HL-60 (cell line): ENCODE data around the gene PTTG1IP.

Experiments used
- DNase-seq, 2 experiments: peaks; one replicate each; pipeline ENCODE4 v3.0.0-alpha.2; 2010 to 2020; ENCODE audit warnings: low read depth in 1 of 2, low spot score in 1 of 2
- H3K27ac ChIP-seq: fragments of 250-450 bp; sonication (Bioruptor Pico); replicated peaks from 2 replicates; pipeline ENCODE4 v1.5.1; 2020; ENCODE audit warnings: mild to moderate bottlenecking, moderate library complexity
- H3K27me3 ChIP-seq: fragments of 250-450 bp; sonication (Bioruptor Pico); 2 replicates; pipeline ENCODE4 v1.5.1; 2021; ENCODE audit warnings: mild to moderate bottlenecking, moderate library complexity; ENCODE audit not compliant: insufficient read depth, poor library complexity, severe bottlenecking
- H3K4me3 ChIP-seq: replicated peaks from 2 replicates; pipeline ENCODE4 v1.5.1; 2011; ENCODE audit warnings: mild to moderate bottlenecking, control low read depth, low read length; ENCODE audit not compliant: insufficient read depth
- GABPA ChIP-seq: IDR thresholded peaks from 2 replicates; pipeline ENCODE4 v1.6.1; 2012; ENCODE audit warnings: low read depth
- POLR2AphosphoS5 ChIP-seq: IDR thresholded peaks from 2 replicates; pipeline ENCODE4 v1.6.1; 2012; ENCODE audit warnings: low read depth
- SPI1 ChIP-seq: IDR thresholded peaks from 2 replicates; pipeline ENCODE4 v1.6.1; 2012; ENCODE audit warnings: low read depth, mild to moderate bottlenecking, borderline replicate concordance
- TF ChIP-seq, protein P1 (sequence below): IDR thresholded peaks from 2 replicates; pipeline ENCODE4 v1.6.1; 2012; ENCODE audit warnings: low read depth; ENCODE audit not compliant: insufficient replicate concordance
- TF ChIP-seq, protein P2 (sequence below): IDR thresholded peaks from one replicate; pipeline ENCODE4 v1.5.1; 2011; ENCODE audit warnings: low read length, control low read depth, inconsistent platforms; ENCODE audit not compliant: insufficient read depth

PTTG1IP gene

DNA sequence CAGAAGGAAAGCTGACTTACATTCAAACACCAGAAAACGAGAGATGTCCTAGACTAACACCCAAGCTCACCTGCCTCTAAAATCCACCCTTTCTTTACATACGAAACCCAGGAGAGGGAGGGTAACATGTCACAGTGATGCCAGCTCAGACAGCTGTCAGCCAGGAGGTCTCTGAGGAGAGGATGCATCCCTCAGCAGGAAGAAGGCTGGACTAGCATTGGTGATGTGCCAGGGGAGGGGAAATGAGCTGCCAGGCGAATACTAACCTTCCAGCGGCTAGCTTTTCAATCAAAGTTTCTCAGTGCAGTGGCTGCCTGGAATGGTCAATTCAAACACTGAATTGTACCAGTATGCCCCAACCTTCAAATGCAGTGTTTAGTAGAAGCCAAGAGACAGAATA lies 68.3 kb downstream of the PTTG1IP start:
- TF ChIP-seq SPI1 (no peak), POLR2AphosphoS5 (no peak), GABPA (no peak)
- TF ChIP-seq, protein P1, sequence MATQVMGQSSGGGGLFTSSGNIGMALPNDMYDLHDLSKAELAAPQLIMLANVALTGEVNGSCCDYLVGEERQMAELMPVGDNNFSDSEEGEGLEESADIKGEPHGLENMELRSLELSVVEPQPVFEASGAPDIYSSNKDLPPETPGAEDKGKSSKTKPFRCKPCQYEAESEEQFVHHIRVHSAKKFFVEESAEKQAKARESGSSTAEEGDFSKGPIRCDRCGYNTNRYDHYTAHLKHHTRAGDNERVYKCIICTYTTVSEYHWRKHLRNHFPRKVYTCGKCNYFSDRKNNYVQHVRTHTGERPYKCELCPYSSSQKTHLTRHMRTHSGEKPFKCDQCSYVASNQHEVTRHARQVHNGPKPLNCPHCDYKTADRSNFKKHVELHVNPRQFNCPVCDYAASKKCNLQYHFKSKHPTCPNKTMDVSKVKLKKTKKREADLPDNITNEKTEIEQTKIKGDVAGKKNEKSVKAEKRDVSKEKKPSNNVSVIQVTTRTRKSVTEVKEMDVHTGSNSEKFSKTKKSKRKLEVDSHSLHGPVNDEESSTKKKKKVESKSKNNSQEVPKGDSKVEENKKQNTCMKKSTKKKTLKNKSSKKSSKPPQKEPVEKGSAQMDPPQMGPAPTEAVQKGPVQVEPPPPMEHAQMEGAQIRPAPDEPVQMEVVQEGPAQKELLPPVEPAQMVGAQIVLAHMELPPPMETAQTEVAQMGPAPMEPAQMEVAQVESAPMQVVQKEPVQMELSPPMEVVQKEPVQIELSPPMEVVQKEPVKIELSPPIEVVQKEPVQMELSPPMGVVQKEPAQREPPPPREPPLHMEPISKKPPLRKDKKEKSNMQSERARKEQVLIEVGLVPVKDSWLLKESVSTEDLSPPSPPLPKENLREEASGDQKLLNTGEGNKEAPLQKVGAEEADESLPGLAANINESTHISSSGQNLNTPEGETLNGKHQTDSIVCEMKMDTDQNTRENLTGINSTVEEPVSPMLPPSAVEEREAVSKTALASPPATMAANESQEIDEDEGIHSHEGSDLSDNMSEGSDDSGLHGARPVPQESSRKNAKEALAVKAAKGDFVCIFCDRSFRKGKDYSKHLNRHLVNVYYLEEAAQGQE, result no peak
- TF ChIP-seq, protein P2, sequence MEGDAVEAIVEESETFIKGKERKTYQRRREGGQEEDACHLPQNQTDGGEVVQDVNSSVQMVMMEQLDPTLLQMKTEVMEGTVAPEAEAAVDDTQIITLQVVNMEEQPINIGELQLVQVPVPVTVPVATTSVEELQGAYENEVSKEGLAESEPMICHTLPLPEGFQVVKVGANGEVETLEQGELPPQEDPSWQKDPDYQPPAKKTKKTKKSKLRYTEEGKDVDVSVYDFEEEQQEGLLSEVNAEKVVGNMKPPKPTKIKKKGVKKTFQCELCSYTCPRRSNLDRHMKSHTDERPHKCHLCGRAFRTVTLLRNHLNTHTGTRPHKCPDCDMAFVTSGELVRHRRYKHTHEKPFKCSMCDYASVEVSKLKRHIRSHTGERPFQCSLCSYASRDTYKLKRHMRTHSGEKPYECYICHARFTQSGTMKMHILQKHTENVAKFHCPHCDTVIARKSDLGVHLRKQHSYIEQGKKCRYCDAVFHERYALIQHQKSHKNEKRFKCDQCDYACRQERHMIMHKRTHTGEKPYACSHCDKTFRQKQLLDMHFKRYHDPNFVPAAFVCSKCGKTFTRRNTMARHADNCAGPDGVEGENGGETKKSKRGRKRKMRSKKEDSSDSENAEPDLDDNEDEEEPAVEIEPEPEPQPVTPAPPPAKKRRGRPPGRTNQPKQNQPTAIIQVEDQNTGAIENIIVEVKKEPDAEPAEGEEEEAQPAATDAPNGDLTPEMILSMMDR, result no peak

DNA sequence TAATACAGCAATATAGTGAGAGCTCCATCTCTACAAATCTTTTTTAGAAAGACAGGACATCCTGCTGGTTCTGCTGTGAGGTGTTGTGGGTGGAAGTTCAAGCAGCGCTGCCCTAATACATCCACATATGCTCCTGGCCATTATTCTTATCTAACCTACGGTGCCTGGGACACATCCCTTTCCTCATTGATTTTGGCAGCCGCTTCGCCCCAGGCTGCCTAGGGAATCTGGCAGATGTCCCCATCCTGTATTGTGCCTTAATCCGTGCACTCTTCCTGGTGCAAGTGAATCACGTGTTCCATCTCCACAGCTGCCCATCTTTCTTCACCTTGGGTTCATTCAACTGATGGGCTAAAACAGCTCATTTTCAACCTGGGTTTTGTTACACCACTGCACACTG lies 68.7 kb downstream of the PTTG1IP start:
- Histone ChIP-seq H3K27me3 (no peaks in the 10 kb centered on the region), H3K27ac (no peak overlapping the region), H3K4me3 (no peak overlapping the region)
- no peak for DNase-seq
- no peak for TF ChIP-seq SPI1

More for the DNA sequence above, 68.3 kb downstream of the PTTG1IP start:
- Histone ChIP-seq H3K4me3 (no peak overlapping the region), H3K27ac (no peak overlapping the region), H3K27me3 (no peaks in the 10 kb centered on the region)
- no peak for DNase-seq

DNA sequence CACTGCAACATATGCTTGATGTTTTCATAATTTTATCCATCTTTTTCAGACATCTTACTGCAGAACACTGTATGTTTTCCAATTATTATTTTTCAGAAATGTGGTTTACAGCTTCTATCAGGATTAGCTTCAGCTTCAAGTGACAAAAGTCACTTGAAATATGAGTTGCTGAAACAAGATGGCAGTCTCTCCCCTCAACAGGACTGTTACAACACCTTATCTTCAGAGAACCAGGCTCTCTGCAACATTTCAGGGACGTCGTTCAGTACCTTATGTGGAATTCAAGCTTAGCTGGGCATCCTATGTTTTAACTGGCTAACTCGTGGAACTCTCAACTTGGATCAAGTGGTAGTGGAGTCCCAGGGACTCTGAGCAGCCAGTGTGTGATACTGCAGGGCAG lies 69.8 kb downstream of the PTTG1IP start:
- no peak for DNase-seq
- Histone ChIP-seq H3K27ac (no peak overlapping the region), H3K4me3 (no peak overlapping the region), H3K27me3 (no peaks in the 10 kb centered on the region)
- TF ChIP-seq SPI1 (no peak), POLR2AphosphoS5 (no peak), GABPA (no peak)
- TF ChIP-seq, protein P1, result no peak
- TF ChIP-seq, protein P2, result no peak

DNA sequence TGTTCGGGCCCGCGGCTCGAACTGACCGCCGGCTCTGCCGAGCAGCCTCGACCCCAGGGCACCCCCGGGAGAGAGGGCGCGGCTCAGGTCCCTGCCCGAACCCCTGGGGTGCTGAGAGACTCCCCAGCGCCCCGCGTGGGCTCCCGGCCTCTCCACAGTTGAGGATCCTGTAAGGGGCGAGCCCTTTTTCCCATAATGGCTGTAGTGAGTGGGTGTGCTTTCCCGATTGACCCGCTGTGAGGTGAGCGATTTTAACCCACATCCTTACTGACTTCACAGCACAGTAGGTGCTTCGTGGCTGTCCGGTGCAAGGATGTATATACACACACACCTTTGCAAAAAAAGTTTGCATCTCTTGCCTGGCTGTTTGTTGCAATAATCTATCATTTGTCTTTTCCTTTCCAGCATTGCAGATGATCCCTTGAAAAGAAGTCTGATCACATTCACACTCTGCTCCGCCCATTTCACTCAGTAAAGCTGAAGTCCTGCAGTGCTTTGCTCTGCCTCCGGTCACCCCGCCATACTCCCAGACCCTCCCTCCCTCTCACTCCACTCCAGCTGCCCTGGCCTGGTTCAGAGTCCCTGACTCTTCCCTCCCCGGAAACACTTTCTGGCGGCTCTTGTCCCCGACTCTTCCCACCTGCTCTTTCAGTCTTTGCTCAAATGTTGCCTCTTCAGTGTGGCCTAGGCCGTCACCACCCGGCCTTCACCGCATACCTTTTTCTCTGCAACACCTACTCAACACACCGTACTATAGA lies 70.9 kb downstream of the PTTG1IP start:
- DNase-seq, result peak in 1 of 2 experiments; percentile 20
- H3K27me3 ChIP-seq, result no peaks in the 10 kb centered on the region
- peak overlapping the region; percentile 69 for H3K4me3 ChIP-seq
- TF ChIP-seq, protein P2, result no peak
- TF ChIP-seq POLR2AphosphoS5 (no peak), GABPA (no peak), SPI1 (no peak)
- TF ChIP-seq, protein P1, result no peak
- peak overlapping the region; percentile 92 for H3K27ac ChIP-seq
